HCT116 (cell line): ENCODE data around the gene PTX3. TPM values are rescaled to one million over a fixed set of nuclear protein-coding genes. Genes with fewer than 3 reads are reported as not detected.
A peak's percentile ranks its signal among the peaks of the same experiment; 100 is the strongest.

Experiments
- ATAC-seq: fragments of 200-7000 bp; cut with Tn5 transposase; 2 replicates; pipeline ENCODE4 v1.9.1; 2020; ENCODE audit warnings: mild to moderate bottlenecking, moderate library complexity
- Bru-seq: library from RNA; stranded (reverse); fragments of 400-500 nt; gene quantifications from one replicate; lab custom pipeline; 2021; lab: Mats Ljungman, UMichigan
- BruChase-seq, 2 experiments: library from RNA; stranded (reverse); fragments of 400-500 nt; gene quantifications; one replicate each; lab custom pipeline; 2021; lab: Mats Ljungman, UMichigan
- BruUV-seq: library from RNA; stranded (reverse); fragments of 400-500 nt; replicated peaks from 2 replicates; lab custom pipeline; 2021; lab: Mats Ljungman, UMichigan
- CTCF ChIA-PET: fragments of 300-600 bp; sonication (Branson Sonifier 250); formaldehyde crosslinking; loops from one replicate; lab custom pipeline; 2021; ENCODE audit warnings: antibody characterized with exemption; lab: Charles Lee
- POLR2A ChIA-PET: fragments of 300-600, 350-600 bp; sonication (Branson Sonifier 250); formaldehyde crosslinking; loops from one replicate; lab custom pipeline; 2021; ENCODE audit warnings: antibody characterized with exemption; lab: Charles Lee
- RAD21 ChIA-PET, 2 experiments: fragments of 300-600 bp; sonication (Branson Sonifier 250); formaldehyde crosslinking; loops; one replicate each; lab custom pipeline; 2023; ENCODE audit warnings: low total read pairs in 2 of 2; ENCODE audit not compliant: uncharacterized antibody in 2 of 2, unreplicated experiment in 2 of 2, low non-redundant PET in 1 of 2; lab: Charles Lee
- DNase-seq: peaks from one replicate; pipeline ENCODE4 v3.0.0-alpha.2; 2010; ENCODE audit warnings: low read depth, low spot score
- H2AFZ ChIP-seq: fragments of 200-600 bp; shearing (Covaris generic), sonication (generic); 2 replicates; pipeline ENCODE4 v1.6.1; 2017; ENCODE audit warnings: low read depth, mixed run types, mixed read lengths, antibody characterized with exemption, low read length; ENCODE audit not compliant: poor library complexity, severe bottlenecking
- H3K27ac ChIP-seq: 2 replicates; pipeline ENCODE4 v1.5.1; 2012; ENCODE audit warnings: low read depth, low read length
- H3K27me3 ChIP-seq: fragments of 200-600 bp; sonication (generic); 2 replicates; pipeline ENCODE4 v1.6.1; 2016; ENCODE audit warnings: mixed run types, low read length, mixed read lengths; ENCODE audit not compliant: insufficient read depth
- H3K36me3 ChIP-seq, 2 experiments: fragments of 200-500 bp in 1 of 2; fragments of 200-600 bp in 1 of 2; sonication (Bioruptor generic) in 1 of 2; sonication (generic) in 1 of 2; 2 replicates each; pipeline versions ENCODE4 v1.5.1 to v1.6.1; 2014 to 2016; ENCODE audit warnings: low read length in 2 of 2, inconsistent platforms in 1 of 2, mixed read lengths in 1 of 2, mixed run types in 1 of 2; ENCODE audit not compliant: insufficient read depth in 2 of 2, control insufficient read depth in 1 of 2
- H3K4me1 ChIP-seq, 2 experiments: fragments of 200-600 bp in 1 of 2; sonication (generic) in 1 of 2; 2 replicates each; pipeline versions ENCODE4 v1.5.1 to v1.6.1; 2012 to 2017; ENCODE audit warnings: low read length in 2 of 2, inconsistent platforms in 1 of 2, mild to moderate bottlenecking in 1 of 2, mixed read lengths in 1 of 2, mixed run types in 1 of 2, moderate library complexity in 1 of 2; ENCODE audit not compliant: insufficient read depth in 2 of 2, control insufficient read depth in 1 of 2
- H3K4me2 ChIP-seq: fragments of 200-600 bp; sonication (generic); 2 replicates; pipeline ENCODE4 v1.6.1; 2017; ENCODE audit warnings: mixed run types, low read length, mixed read lengths
- H3K4me3 ChIP-seq, 2 experiments: fragments of 200-600 bp in 1 of 2; sonication (generic) in 1 of 2; replicated peaks in 1 of 2; 2 replicates each; pipeline ENCODE4 v1.5.1; 2011 to 2016; ENCODE audit warnings: low read length in 2 of 2, control low read depth in 1 of 2, low read depth in 1 of 2, mild to moderate bottlenecking in 1 of 2, mixed read lengths in 1 of 2, mixed run types in 1 of 2
- H3K79me2 ChIP-seq: fragments of 200-600 bp; sonication (generic); 2 replicates; pipeline ENCODE4 v1.6.1; 2017; ENCODE audit warnings: mild to moderate bottlenecking, mixed run types, low read length, moderate library complexity, mixed read lengths; ENCODE audit not compliant: insufficient read depth
- H3K9ac ChIP-seq: fragments of 200-600 bp; sonication (generic); 2 replicates; pipeline ENCODE4 v1.6.1; 2016; ENCODE audit warnings: low read length, mixed read lengths
- H3K9me2 ChIP-seq: fragments of 200-600 bp; sonication (generic), shearing (Covaris generic); 2 replicates; pipeline ENCODE4 v1.6.1; 2017; ENCODE audit warnings: mixed run types, mild to moderate bottlenecking, moderate library complexity; ENCODE audit not compliant: insufficient read depth
- H3K9me3 ChIP-seq, 2 experiments: fragments of 200-500 bp in 1 of 2; fragments of 200-600 bp in 1 of 2; sonication (Bioruptor generic) in 1 of 2; sonication (generic) in 1 of 2; 2 replicates each; pipeline ENCODE4 v1.6.1; 2014 to 2017; ENCODE audit warnings: low read length in 2 of 2, mixed read lengths in 2 of 2, inconsistent platforms in 1 of 2, low read depth in 1 of 2, mild to moderate bottlenecking in 1 of 2, mixed run types in 1 of 2, moderate library complexity in 1 of 2; ENCODE audit not compliant: control insufficient read depth in 1 of 2, insufficient read depth in 1 of 2
- H4K20me1 ChIP-seq: fragments of 200-600 bp; sonication (generic), shearing (Covaris generic); 2 replicates; pipeline ENCODE4 v1.6.1; 2017; ENCODE audit warnings: mixed run types, mild to moderate bottlenecking, moderate library complexity; ENCODE audit not compliant: insufficient read depth
- CTCF ChIP-seq, 3 experiments: fragments of 200-600 bp in 1 of 3; sonication (generic) in 1 of 3; IDR thresholded peaks in 2 of 3; conservative IDR thresholded peaks in 1 of 3; 2 replicates each; pipeline ENCODE4 v1.5.1; 2012 to 2017; ENCODE audit warnings: low read depth in 2 of 3, low read length in 2 of 3, antibody characterized with exemption in 1 of 3, borderline replicate concordance in 1 of 3, control low read depth in 1 of 3, mild to moderate bottlenecking in 1 of 3, mixed read lengths in 1 of 3, mixed run types in 1 of 3, moderate library complexity in 1 of 3; ENCODE audit not compliant: insufficient read depth in 1 of 3
- EGR1 ChIP-seq: IDR thresholded peaks from 2 replicates; pipeline ENCODE4 v1.6.1; 2012; ENCODE audit warnings: low read depth
- ELF1 ChIP-seq: IDR thresholded peaks from 2 replicates; pipeline ENCODE4 v1.6.1; 2012; ENCODE audit warnings: low read depth, borderline replicate concordance
- EZH2phosphoT487 ChIP-seq: fragments of 200-600 bp; IDR thresholded peaks from 2 replicates; pipeline ENCODE4 v1.6.1; 2018; ENCODE audit warnings: antibody characterized with exemption, borderline replicate concordance
- POLR2A ChIP-seq: IDR thresholded peaks from 2 replicates; pipeline ENCODE4 v1.7.0; 2011; ENCODE audit warnings: borderline replicate concordance; ENCODE audit not compliant: insufficient read depth, insufficient read length; ENCODE audit errors: extremely low read depth
- intact Hi-C: fragments of 100-400 bp; cut with micrococcal nuclease; formaldehyde crosslinking; loops from 2 replicates; pipeline ENCODE4 v1.10.0; 2022
- long read RNA-seq: library from polyadenylated mRNA; unstranded; transcript quantifications from one replicate; pipeline ENCODE4 v2.0.0, GENCODE V29; 2021; ENCODE audit not compliant: unreplicated experiment
- polyA plus RNA-seq: library from polyadenylated mRNA; unstranded; fragments of >200 nt; gene quantifications from 2 replicates; pipeline ENCODE4 v1.2.1, GENCODE V29; 2012; ENCODE audit warnings: missing spikeins
- total RNA-seq: library from RNA; stranded (reverse); gene quantifications from one replicate; pipeline ENCODE4 v1.2.1, GENCODE V29; 2021; ENCODE audit not compliant: unreplicated experiment

Gene PTX3
- total RNA-seq (0.37 TPM), Bru-seq, nascent RNA (percentile 30 among the genes with signal in this experiment), BruChase-seq, experiment 1, labeled RNA remaining after a 6-hour chase (percentile 14 among the genes with signal in this experiment), BruChase-seq, experiment 2, labeled RNA remaining after a 2-hour chase (percentile 25 among the genes with signal in this experiment)
- 0.05 and 0.09 TPM in 2 replicates for polyA plus RNA-seq
- long read RNA-seq: 0 reads

GRCh38 chr3:157436583-157437291, at the start of gene PTX3:
Gene PTX3, plus strand, starts transcription at chr3:157436850. Its CDS starts 84 bp downstream, at chr3:157436934.
- Histone ChIP-seq H4K20me1 (no peaks in the 10 kb centered on the region), H3K79me2 (no peaks in the 10 kb centered on the region), H3K9ac (no peak within 1 kb of the TSS), H3K9me3 (no peaks in the 10 kb centered on the region), H3K9me2 (no peaks in the 10 kb centered on the region), H3K4me1 (peaks cover 0 to 10% of the 10 kb centered on the region in 2 experiments; a peak in 1 of 4 replicates), H3K36me3 (no peaks in the 10 kb centered on the region), H3K4me2 (peak within 1 kb of the TSS; percentile 60), H3K27me3 (no peaks in the 10 kb centered on the region), H2AFZ (no peak within 1 kb of the TSS), H3K27ac (no peak within 1 kb of the TSS), H3K4me3 (peak within 1 kb of the TSS in 1 of 2 experiments; percentile 34; a peak in 3 of 4 replicates)
- ChIA-PET CTCF (no interaction called here), POLR2A (no interaction called here), RAD21 (no interaction called here)
- DNase-seq (no peak), ATAC-seq (no peak)
- TF ChIP-seq POLR2A (no peak), CTCF (IDR thresholded peaks at IDR 0.05 in 2 of 3, conservative IDR thresholded peaks at IDR 0.05 in 1 of 3; ENCODE audit: borderline replicate concordance in 1 of 3, insufficient read depth in 1 of 3, low read depth in 2 of 3, low read length in 2 of 3) (no peak), EGR1 (no peak), ELF1 (no peak), EZH2phosphoT487 (no peak)
- no TSS peak for BruUV-seq
- intact Hi-C loops: no loop called here
